ENCODE data around the gene FBH1. TPM values are rescaled to one million over a fixed set of nuclear protein-coding genes. Genes with fewer than 3 reads are reported as not detected.

FBH1 gene
- total and polyA plus RNA-seq, 10 of the 15 experiments (the other 5 are each of a cell fraction or from before 2014, with no cell fraction given) = 6.1 to 67.6 (median 47.2) TPM

- peak; percentile 84 for FAIRE-seq
- TF ChIP-seq, protein P1, sequence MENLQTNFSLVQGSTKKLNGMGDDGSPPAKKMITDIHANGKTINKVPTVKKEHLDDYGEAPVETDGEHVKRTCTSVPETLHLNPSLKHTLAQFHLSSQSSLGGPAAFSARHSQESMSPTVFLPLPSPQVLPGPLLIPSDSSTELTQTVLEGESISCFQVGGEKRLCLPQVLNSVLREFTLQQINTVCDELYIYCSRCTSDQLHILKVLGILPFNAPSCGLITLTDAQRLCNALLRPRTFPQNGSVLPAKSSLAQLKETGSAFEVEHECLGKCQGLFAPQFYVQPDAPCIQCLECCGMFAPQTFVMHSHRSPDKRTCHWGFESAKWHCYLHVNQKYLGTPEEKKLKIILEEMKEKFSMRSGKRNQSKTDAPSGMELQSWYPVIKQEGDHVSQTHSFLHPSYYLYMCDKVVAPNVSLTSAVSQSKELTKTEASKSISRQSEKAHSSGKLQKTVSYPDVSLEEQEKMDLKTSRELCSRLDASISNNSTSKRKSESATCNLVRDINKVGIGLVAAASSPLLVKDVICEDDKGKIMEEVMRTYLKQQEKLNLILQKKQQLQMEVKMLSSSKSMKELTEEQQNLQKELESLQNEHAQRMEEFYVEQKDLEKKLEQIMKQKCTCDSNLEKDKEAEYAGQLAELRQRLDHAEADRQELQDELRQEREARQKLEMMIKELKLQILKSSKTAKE (IDR thresholded peaks at IDR 0.05; ENCODE audit: low read depth, poor library complexity, severe bottlenecking) = peak; percentile 62
- TF ChIP-seq NR2F1 (conservative IDR thresholded peaks at IDR 0.05) (peak; percentile 97), CHD2 (IDR thresholded peaks at IDR 0.05; ENCODE audit: borderline replicate concordance, low read depth, low read length) (0 out of 2 replicates have a peak, but pooled peaks have one; percentile 10), MTA3 (IDR thresholded peaks at IDR 0.05; ENCODE audit: borderline replicate concordance, low read length) (0 out of 2 replicates have a peak, but pooled peaks have one; percentile 74), CREM (IDR thresholded peaks at IDR 0.05; ENCODE audit: low read depth) (peak; percentile 74; the same call in 1 of the 2 replicates), PAX5 (IDR thresholded peaks at IDR 0.05; ENCODE audit: borderline replicate concordance, low read depth, low read length) (peak; percentile 60; the same call in 1 of the 2 replicates), YY1 (IDR thresholded peaks at IDR 0.05; ENCODE audit: low read depth, low read length) (peak; percentile 40; the same call in 1 of the 2 replicates), MEF2A (IDR thresholded peaks at IDR 0.05; ENCODE audit: insufficient read depth, low read depth, low read length) (peak; percentile 45; the same call in 1 of the 2 replicates), NFXL1 (IDR thresholded peaks at IDR 0.05; ENCODE audit: borderline replicate concordance) (peak; percentile 62; the same call in 1 of the 2 replicates), PML (IDR thresholded peaks at IDR 0.05; ENCODE audit: low read length) (0 out of 2 replicates have a peak, but pooled peaks have one; percentile 27), NR2C1 (IDR thresholded peaks at IDR 0.05) (peak; percentile 91), SMC3 (IDR thresholded peaks at IDR 0.05; ENCODE audit: borderline replicate concordance, low read length) (no peak), ZSCAN29 (IDR thresholded peaks at IDR 0.05) (no peak), SMARCA5 (IDR thresholded peaks at IDR 0.05) (no peak; the same call in 1 of the 2 replicates), RAD51 (IDR thresholded peaks at IDR 0.05) (peak; percentile 38; the same call in 1 of the 2 replicates), NFIC (IDR thresholded peaks at IDR 0.05; ENCODE audit: low read depth, low read length) (peak; percentile 54; the same call in 1 of the 2 replicates), BRCA1 (IDR thresholded peaks at IDR 0.05; ENCODE audit: low read depth, low read length) (no peak), SP1 (IDR thresholded peaks at IDR 0.05; ENCODE audit: low read depth, low read length) (peak; percentile 21), RAD21 (IDR thresholded peaks at IDR 0.05; ENCODE audit: insufficient read depth, low read depth, low read length) (0 out of 2 replicates have a peak, but pooled peaks have one; percentile 11), BHLHE40 (IDR thresholded peaks at IDR 0.05; ENCODE audit: borderline replicate concordance in 1 of 2, low read depth in 2 of 2, low read length in 1 of 2) (peak in 1 of 2 experiments; percentile 42; a peak in 1 of 4 replicates)
- TF ChIP-seq, protein P2, sequence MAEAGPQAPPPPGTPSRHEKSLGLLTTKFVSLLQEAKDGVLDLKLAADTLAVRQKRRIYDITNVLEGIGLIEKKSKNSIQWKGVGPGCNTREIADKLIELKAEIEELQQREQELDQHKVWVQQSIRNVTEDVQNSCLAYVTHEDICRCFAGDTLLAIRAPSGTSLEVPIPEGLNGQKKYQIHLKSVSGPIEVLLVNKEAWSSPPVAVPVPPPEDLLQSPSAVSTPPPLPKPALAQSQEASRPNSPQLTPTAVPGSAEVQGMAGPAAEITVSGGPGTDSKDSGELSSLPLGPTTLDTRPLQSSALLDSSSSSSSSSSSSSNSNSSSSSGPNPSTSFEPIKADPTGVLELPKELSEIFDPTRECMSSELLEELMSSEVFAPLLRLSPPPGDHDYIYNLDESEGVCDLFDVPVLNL (IDR thresholded peaks at IDR 0.05; ENCODE audit: low read depth, low read length) = no peak
These were observed 85.8 kb downstream of the FBH1 start for GRCh38 chr10:5975641-5976473.

More at GRCh38 chr10:5975641-5976473, 85.8 kb downstream of the FBH1 start:
- no peaks in the 10 kb centered on the region for H3K36me3 ChIP-seq (ENCODE audit: control insufficient read depth in 2 of 2, insufficient read depth in 2 of 2, low read length in 1 of 2)
- intact Hi-C loops (cut with micrococcal nuclease; ENCODE audit: unreplicated experiment) = loop anchor here (2.0 to 5.0 kb wide), 6 partner anchors 75 to 289 kb away; partner anchors contain the start of genes FBH1, GDI2 and RBM17
- peak overlapping the region; percentile 87 for H3K9ac ChIP-seq (ENCODE audit: control insufficient read depth, insufficient read depth, low read length)
- BruUV-seq (replicated peaks) = no TSS peak
- peak overlapping the region; percentile 88 for H3K27ac ChIP-seq (ENCODE audit: control insufficient read depth, insufficient read depth)
- WGBS (ENCODE audit: insufficient coverage, insufficient replicate concordance, low lambda C conversion rate, missing lambda C conversion rate) = 18% methylated on average over 19 of the region's 20 CpGs
- H2AFZ ChIP-seq (ENCODE audit: control insufficient read depth, low read depth, low read length) = peak overlapping the region; percentile 92; the same call in 1 of the 2 replicates
- in situ Hi-C loops (cut with MboI) = no loop called here
- H3K27me3 ChIP-seq (replicated peaks in 1 of 2; ENCODE audit: control insufficient read depth in 2 of 2, insufficient read depth in 2 of 2, low read length in 1 of 2) = no peaks in the 10 kb centered on the region
- CTCF ChIA-PET = interaction anchor here (0.6 to 4.5 kb wide), 20 partner anchors 9 to 425 kb away, joined by 3 to 25 read pairs (median 4); partner anchors contain the start of genes ANKRD16, FBH1 and PFKFB3
- POLR2A ChIA-PET = interaction anchor here (0.6 to 5.2 kb wide), 16 partner anchors 9 to 372 kb away, joined by 3 to 29 read pairs (median 4); partner anchors contain the start of genes ANKRD16 and FBH1
- H3K4me3 ChIP-seq = peak overlapping the region; percentile 95
- H3K4me2 ChIP-seq (ENCODE audit: control insufficient read depth, insufficient read depth) = peak overlapping the region; percentile 46
- no peaks in the 10 kb centered on the region for H3K9me3 ChIP-seq (replicated peaks; ENCODE audit: control insufficient read depth, insufficient read depth, low read length)
- RAD21 ChIA-PET (ENCODE audit: unreplicated experiment) = interaction anchor here (0.6 to 3.3 kb wide), 24 partner anchors 12 to 426 kb away, joined by 3 to 29 read pairs (median 4); partner anchors contain the start of genes ANKRD16, FBH1 and GDI2
- ATAC-seq (peak; percentile 79), DNase-seq (ENCODE audit: low read depth, low spot score) (peak; percentile 89)
- SMC1A ChIA-PET (ENCODE audit: uncharacterized antibody, unreplicated experiment) = interaction anchor here (0.6 to 3.2 kb wide), 24 partner anchors 14 to 1028 kb away, joined by 3 to 17 read pairs (median 4); partner anchors contain the start of genes ANKRD16 and FBH1
- no peaks in the 10 kb centered on the region for H4K20me1 ChIP-seq (ENCODE audit: control insufficient read depth, insufficient read depth)
- H3K4me1 ChIP-seq (ENCODE audit: control insufficient read depth, insufficient read depth, low read length) = peaks cover 20% of the 10 kb centered on the region
- H3K79me2 ChIP-seq (ENCODE audit: control insufficient read depth, insufficient read depth, low read length) = peaks cover 59% of the 10 kb centered on the region

All from GM12878 (cell line).